Thyroid gland (tissue), 4 donors: Measurements from ENCODE around the gene REST. TPM values are rescaled to one million over a fixed set of nuclear protein-coding genes. Genes with fewer than 3 reads are reported as not detected.

Source experiments
- DNase-seq, 2 donors: peaks; one replicate each; pipeline ENCODE4 v3.0.0-alpha.2; 2019
- H3K27ac ChIP-seq, 3 donors: fragments of 200-600 bp; sonication (generic); 1 replicate in 2 of 3; 2 replicates in 1 of 3; pipeline ENCODE4 v1.5.1; 2016 to 2019; ENCODE audit warnings: mild to moderate bottlenecking in 1 of 3, moderate library complexity in 1 of 3
- H3K27me3 ChIP-seq: fragments of 200-600 bp; sonication (generic); one replicate; pipeline ENCODE4 v1.5.1; 2019
- H3K36me3 ChIP-seq, 2 donors: fragments of 200-600 bp; sonication (generic); one replicate each; pipeline ENCODE4 v1.5.1; 2016 to 2019
- H3K4me1 ChIP-seq, 2 donors: fragments of 200-600 bp; sonication (generic); one replicate each; pipeline ENCODE4 v1.5.1; 2017 to 2019
- H3K4me3 ChIP-seq, 3 donors: fragments of 200-600 bp; sonication (generic); replicated peaks in 1 of 3; 1 replicate in 2 of 3; 2 replicates in 1 of 3; pipeline ENCODE4 v1.5.1; 2016; ENCODE audit warnings: mild to moderate bottlenecking in 1 of 3
- H3K9me3 ChIP-seq: fragments of 200-600 bp; sonication (generic); one replicate; pipeline ENCODE4 v1.5.1; 2017
- CTCF ChIP-seq, 6 experiments: fragments of 200-600 bp in 3 of 6; fragments of 450-650 bp in 3 of 6; sonication (generic) in 3 of 6; IDR thresholded peaks; one replicate each; pipeline ENCODE4 v1.5.1; 2016 to 2019; ENCODE audit warnings: antibody characterized with exemption in 6 of 6, mild to moderate bottlenecking in 2 of 6, inconsistent platforms in 1 of 6, moderate library complexity in 1 of 6
- POLR2A ChIP-seq, 2 donors: fragments of 450-650 bp; IDR thresholded peaks; one replicate each; pipeline ENCODE4 v1.6.1; 2017; ENCODE audit warnings: antibody characterized with exemption in 2 of 2, mild to moderate bottlenecking in 2 of 2, moderate library complexity in 1 of 2
- WGBS, 2 donors: methylation state at CpG; one replicate each; pipeline ENCODE4 v1.1.5; 2017; 5-methylcytosine and 5-hydroxymethylcytosine counted together
- intact Hi-C: fragments of 100-400 bp; cut with DNase I; formaldehyde crosslinking; loops from one replicate; pipeline ENCODE4 v1.15.1; 2023
- total RNA-seq, 4 donors: library from RNA; depleted of rRNA; stranded (reverse); fragments of >200 nt; gene quantifications; one replicate each; pipeline ENCODE4 v1.2.3, GENCODE V29; 2016

Gene REST
- total RNA-seq, 4 donors from 2014 or later = 33.2 to 50.3 (median 41.1) TPM

GRCh38 chr4:56972389-56972788 lies 64.7 kb downstream of the REST start:
- 91 to 94% methylated on average over 2 of the region's 2 CpGs for WGBS, 2 donors

GRCh38 chr4:56972809-56973208 lies 65.1 kb downstream of the REST start:
- no peaks in the 10 kb centered on the region for H3K9me3 ChIP-seq
- no peaks in the 10 kb centered on the region for H3K27me3 ChIP-seq
- intact Hi-C loops = loop anchor here (10.0 kb wide), 1 partner anchor 68 kb away; the partner anchor contains the start of gene REST
- no peak for DNase-seq
- peaks cover 15 to 16% of the 10 kb centered on the region in 2 donors for H3K4me1 ChIP-seq
- H3K36me3 ChIP-seq = peaks cover 36 to 39% of the 10 kb centered on the region in 2 donors
- no peak for TF ChIP-seq POLR2A (IDR thresholded peaks at IDR 0.05)
- H3K27ac ChIP-seq = no peak overlapping the region
- H3K4me3 ChIP-seq = no peak overlapping the region

More at GRCh38 chr4:56972389-56972788, 64.7 kb downstream of the REST start:
- H3K4me1 ChIP-seq = peaks cover 15 to 16% of the 10 kb centered on the region in 2 donors
- peaks cover 39 to 43% of the 10 kb centered on the region in 2 donors for H3K36me3 ChIP-seq
- no peak overlapping the region for H3K4me3 ChIP-seq
- H3K27me3 ChIP-seq = no peaks in the 10 kb centered on the region
- DNase-seq = no peak
- intact Hi-C loops = loop anchor here (10.0 kb wide), 1 partner anchor 68 kb away; the partner anchor contains the start of gene REST
- no peak for TF ChIP-seq CTCF (IDR thresholded peaks at IDR 0.05)
- no peak for TF ChIP-seq POLR2A (IDR thresholded peaks at IDR 0.05)
- H3K9me3 ChIP-seq = no peaks in the 10 kb centered on the region
- no peak overlapping the region for H3K27ac ChIP-seq

- no peaks in the 10 kb centered on the region for H3K27me3 ChIP-seq
- TF ChIP-seq CTCF (IDR thresholded peaks at IDR 0.05) (no peak), POLR2A (IDR thresholded peaks at IDR 0.05) (no peak)
- no peak overlapping the region for H3K27ac ChIP-seq
- intact Hi-C loops = loop anchor here (10.0 kb wide), 1 partner anchor 69 kb away; the partner anchor contains the start of gene REST
- peaks cover 36 to 37% of the 10 kb centered on the region in 2 donors for H3K36me3 ChIP-seq
- H3K4me1 ChIP-seq = peaks cover 15 to 16% of the 10 kb centered on the region in 2 donors
- DNase-seq = no peak
- H3K9me3 ChIP-seq = no peaks in the 10 kb centered on the region
- 97 to 99% methylated on average over 3 of the region's 3 CpGs for WGBS, 2 donors
- no peak overlapping the region for H3K4me3 ChIP-seq
Measured at GRCh38 chr4:56973336-56973735, 65.6 kb downstream of the REST start.

GRCh38 chr4:56976283-56976836 lies 68.7 kb downstream of the REST start:
- TF ChIP-seq POLR2A (IDR thresholded peaks at IDR 0.05) (no peak), CTCF (IDR thresholded peaks at IDR 0.05) (no peak)
- 1 to 5% methylated on average over 9 to 18 of the region's 35 CpGs for WGBS, 2 donors
- H3K9me3 ChIP-seq = no peaks in the 10 kb centered on the region
- H3K4me3 ChIP-seq = peak overlapping the region; percentile 52 to 79 (median 62)
- intact Hi-C loops = loop anchor here (10.0 kb wide), 1 partner anchor 72 kb away; the partner anchor contains the start of gene REST
- H3K4me1 ChIP-seq = peaks cover 29 to 33% of the 10 kb centered on the region in 2 donors
- H3K27ac ChIP-seq = peak overlapping the region in 2 of 3 donors; percentile 83 to 94
- H3K27me3 ChIP-seq = no peaks in the 10 kb centered on the region
- peaks cover 24 to 29% of the 10 kb centered on the region in 2 donors for H3K36me3 ChIP-seq
- DNase-seq = peak in 1 of 2 donors; percentile 28

- WGBS, 2 donors = 0% methylated on average over 2 to 3 of the region's 46 CpGs
- intact Hi-C loops = loop anchor here (10.0 kb wide), 1 partner anchor 72 kb away; the partner anchor contains the start of gene REST
Measured at GRCh38 chr4:56976837-56977320, 69.2 kb downstream of the REST start.

More at GRCh38 chr4:56976837-56977320, 69.2 kb downstream of the REST start:
- H3K4me1 ChIP-seq = peaks cover 29 to 38% of the 10 kb centered on the region in 2 donors
- no peaks in the 10 kb centered on the region for H3K27me3 ChIP-seq
- peak overlapping the region; percentile 52 to 79 (median 62) for H3K4me3 ChIP-seq
- peak; percentile 76 to 78 for DNase-seq
- peak in 2 of 6 experiments; percentile 25 to 32 for TF ChIP-seq CTCF (IDR thresholded peaks at IDR 0.05)
- no peak for TF ChIP-seq POLR2A (IDR thresholded peaks at IDR 0.05)
- no peaks in the 10 kb centered on the region for H3K9me3 ChIP-seq
- H3K27ac ChIP-seq = peak overlapping the region; percentile 55 to 94 (median 83)
- peaks cover 20 to 24% of the 10 kb centered on the region in 2 donors for H3K36me3 ChIP-seq
